NB4 (cell line): ENCODE results near the gene PLEKHG1.

Source experiments
- MYC ChIP-seq: IDR thresholded peaks from 2 replicates; pipeline ENCODE4 v1.6.1; 2011; ENCODE audit warnings: low read depth, low read length
- POLR2A ChIP-seq: IDR thresholded peaks from 2 replicates; pipeline ENCODE4 v1.6.1; 2011; ENCODE audit warnings: mild to moderate bottlenecking; ENCODE audit not compliant: insufficient read length; ENCODE audit errors: extremely low read depth
- TF ChIP-seq, protein P1 (sequence below): IDR thresholded peaks from one replicate; pipeline ENCODE4 v1.5.1; 2012; ENCODE audit warnings: low read depth, low read length
- TF ChIP-seq, protein P2 (sequence below): IDR thresholded peaks from 2 replicates; pipeline ENCODE4 v1.6.1; 2011; ENCODE audit warnings: low read depth, low read length

DNA sequence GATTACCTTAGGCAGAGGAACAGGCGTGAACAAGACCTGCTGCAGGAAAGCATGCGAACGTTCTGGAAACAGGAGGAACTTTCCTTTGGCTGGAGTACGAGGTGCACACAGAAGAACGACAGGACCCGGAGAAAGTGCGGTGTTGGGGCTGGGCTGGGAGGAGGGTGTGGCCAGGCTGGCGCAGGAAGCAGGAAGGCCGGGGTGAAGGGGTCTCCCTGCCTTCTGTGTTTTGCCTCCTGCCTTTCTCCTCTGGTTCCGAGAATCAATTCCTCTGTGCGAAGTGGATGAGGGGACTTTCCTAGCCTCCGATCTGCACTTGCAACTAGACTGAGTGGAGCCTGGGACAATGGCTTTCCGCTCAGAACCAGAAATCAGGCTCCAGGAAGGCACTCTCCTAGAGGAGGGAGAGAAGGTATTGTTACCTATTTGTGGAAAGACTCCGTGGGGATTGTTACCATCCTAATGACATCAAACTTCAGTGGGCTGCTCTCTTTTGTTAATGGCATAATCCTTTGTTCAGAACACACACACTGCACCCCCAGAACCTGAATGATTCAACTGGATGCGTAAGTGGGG lies 22.9 kb upstream of the PLEKHG1 start:
- TF ChIP-seq, protein P1, sequence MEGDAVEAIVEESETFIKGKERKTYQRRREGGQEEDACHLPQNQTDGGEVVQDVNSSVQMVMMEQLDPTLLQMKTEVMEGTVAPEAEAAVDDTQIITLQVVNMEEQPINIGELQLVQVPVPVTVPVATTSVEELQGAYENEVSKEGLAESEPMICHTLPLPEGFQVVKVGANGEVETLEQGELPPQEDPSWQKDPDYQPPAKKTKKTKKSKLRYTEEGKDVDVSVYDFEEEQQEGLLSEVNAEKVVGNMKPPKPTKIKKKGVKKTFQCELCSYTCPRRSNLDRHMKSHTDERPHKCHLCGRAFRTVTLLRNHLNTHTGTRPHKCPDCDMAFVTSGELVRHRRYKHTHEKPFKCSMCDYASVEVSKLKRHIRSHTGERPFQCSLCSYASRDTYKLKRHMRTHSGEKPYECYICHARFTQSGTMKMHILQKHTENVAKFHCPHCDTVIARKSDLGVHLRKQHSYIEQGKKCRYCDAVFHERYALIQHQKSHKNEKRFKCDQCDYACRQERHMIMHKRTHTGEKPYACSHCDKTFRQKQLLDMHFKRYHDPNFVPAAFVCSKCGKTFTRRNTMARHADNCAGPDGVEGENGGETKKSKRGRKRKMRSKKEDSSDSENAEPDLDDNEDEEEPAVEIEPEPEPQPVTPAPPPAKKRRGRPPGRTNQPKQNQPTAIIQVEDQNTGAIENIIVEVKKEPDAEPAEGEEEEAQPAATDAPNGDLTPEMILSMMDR: no peak
- TF ChIP-seq POLR2A (no peak), MYC (no peak)
- TF ChIP-seq, protein P2, sequence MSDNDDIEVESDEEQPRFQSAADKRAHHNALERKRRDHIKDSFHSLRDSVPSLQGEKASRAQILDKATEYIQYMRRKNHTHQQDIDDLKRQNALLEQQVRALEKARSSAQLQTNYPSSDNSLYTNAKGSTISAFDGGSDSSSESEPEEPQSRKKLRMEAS: no peak
